WERI-Rb-1 (cell line): Measurements from ENCODE around the gene SNRNP48.

Source experiments
- DNase-seq: peaks from one replicate; pipeline ENCODE4 v3.0.0-alpha.2; 2020
- H3K27ac ChIP-seq: fragments of 250-450 bp; sonication (Bioruptor Pico); 2 replicates; pipeline ENCODE4 v1.5.1; 2020; ENCODE audit warnings: mild to moderate bottlenecking, moderate library complexity
- H3K27me3 ChIP-seq: fragments of 250-450 bp; sonication (Bioruptor Pico); 2 replicates; pipeline ENCODE4 v1.5.1; 2021; ENCODE audit warnings: mild to moderate bottlenecking, low read depth, moderate library complexity; ENCODE audit not compliant: insufficient read depth, severe bottlenecking
- H3K36me3 ChIP-seq: fragments of 250-450 bp; sonication (Bioruptor Pico); 2 replicates; pipeline ENCODE4 v1.5.1; 2020; ENCODE audit warnings: mild to moderate bottlenecking, moderate library complexity
- H3K4me3 ChIP-seq: 2 replicates; pipeline ENCODE4 v1.5.1; 2011; ENCODE audit warnings: low read depth, mild to moderate bottlenecking, control low read depth, low read length
- H3K9me3 ChIP-seq: fragments of 250-450 bp; sonication (Bioruptor Pico); 2 replicates; pipeline ENCODE4 v1.5.1; 2021; ENCODE audit warnings: mild to moderate bottlenecking, moderate library complexity; ENCODE audit not compliant: severe bottlenecking
- TF ChIP-seq, protein P1 (sequence below): IDR thresholded peaks from 2 replicates; pipeline ENCODE4 v1.5.1; 2011; ENCODE audit warnings: low read depth, mild to moderate bottlenecking, control low read depth, inconsistent platforms, low read length

The SNRNP48 gene

DNA sequence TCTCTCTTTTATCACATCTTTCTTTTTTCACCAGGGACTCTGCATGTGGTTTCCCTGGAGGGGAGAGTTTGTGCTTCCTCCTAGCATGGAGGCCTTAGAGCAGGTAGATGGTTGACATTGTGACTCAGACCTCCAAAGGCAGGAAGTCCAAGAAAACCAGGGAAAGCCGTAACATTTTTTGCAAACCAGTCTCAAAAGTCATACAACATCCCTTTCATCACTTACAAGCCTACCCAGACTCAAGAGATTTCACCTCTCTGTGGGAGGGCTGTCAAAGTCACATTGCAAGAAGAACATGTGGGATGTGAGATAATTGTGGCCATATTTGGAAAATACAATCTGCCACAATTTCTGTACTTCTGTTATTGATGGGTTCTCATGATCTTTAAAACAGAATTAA is 46.2 kb downstream of the SNRNP48 start:
- TF ChIP-seq, protein P1, sequence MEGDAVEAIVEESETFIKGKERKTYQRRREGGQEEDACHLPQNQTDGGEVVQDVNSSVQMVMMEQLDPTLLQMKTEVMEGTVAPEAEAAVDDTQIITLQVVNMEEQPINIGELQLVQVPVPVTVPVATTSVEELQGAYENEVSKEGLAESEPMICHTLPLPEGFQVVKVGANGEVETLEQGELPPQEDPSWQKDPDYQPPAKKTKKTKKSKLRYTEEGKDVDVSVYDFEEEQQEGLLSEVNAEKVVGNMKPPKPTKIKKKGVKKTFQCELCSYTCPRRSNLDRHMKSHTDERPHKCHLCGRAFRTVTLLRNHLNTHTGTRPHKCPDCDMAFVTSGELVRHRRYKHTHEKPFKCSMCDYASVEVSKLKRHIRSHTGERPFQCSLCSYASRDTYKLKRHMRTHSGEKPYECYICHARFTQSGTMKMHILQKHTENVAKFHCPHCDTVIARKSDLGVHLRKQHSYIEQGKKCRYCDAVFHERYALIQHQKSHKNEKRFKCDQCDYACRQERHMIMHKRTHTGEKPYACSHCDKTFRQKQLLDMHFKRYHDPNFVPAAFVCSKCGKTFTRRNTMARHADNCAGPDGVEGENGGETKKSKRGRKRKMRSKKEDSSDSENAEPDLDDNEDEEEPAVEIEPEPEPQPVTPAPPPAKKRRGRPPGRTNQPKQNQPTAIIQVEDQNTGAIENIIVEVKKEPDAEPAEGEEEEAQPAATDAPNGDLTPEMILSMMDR: no peak

GRCh38 chr6:7637533-7637932 is 47.5 kb downstream of the SNRNP48 start:
- no peaks in the 10 kb centered on the region for H3K36me3 ChIP-seq
- H3K27me3 ChIP-seq: no peaks in the 10 kb centered on the region
- no peak overlapping the region for H3K4me3 ChIP-seq
- TF ChIP-seq, protein P1: no peak
- DNase-seq: no peak
- H3K9me3 ChIP-seq: no peaks in the 10 kb centered on the region
- H3K27ac ChIP-seq: no peak overlapping the region

More for the DNA sequence above, 46.2 kb downstream of the SNRNP48 start:
- Histone ChIP-seq H3K27me3 (no peaks in the 10 kb centered on the region), H3K4me3 (no peak overlapping the region), H3K9me3 (no peaks in the 10 kb centered on the region), H3K36me3 (no peaks in the 10 kb centered on the region), H3K27ac (no peak overlapping the region)
- DNase-seq: no peak

DNA sequence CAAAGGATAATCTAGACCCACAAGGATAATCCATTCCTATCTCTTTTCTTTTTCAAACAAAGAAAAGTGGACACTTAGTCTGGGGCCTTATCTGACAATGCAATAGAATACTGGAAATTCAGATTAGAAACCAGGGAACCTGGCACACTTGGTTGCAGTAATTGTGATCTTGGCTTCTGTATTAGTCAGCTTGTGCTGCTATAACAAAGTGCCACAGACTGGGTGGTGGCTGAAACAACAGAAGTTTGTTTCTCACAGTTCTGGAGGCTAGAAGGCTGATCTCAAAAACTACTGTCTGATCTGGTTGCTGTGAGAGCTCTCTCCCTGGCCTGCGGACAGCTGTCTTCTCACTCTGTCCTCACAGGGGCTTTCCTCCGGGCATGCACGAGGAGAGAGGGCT is 49.4 kb downstream of the SNRNP48 start:
- Histone ChIP-seq H3K36me3 (no peaks in the 10 kb centered on the region), H3K27ac (no peak overlapping the region), H3K9me3 (no peaks in the 10 kb centered on the region), H3K4me3 (no peak overlapping the region), H3K27me3 (no peaks in the 10 kb centered on the region)
- TF ChIP-seq, protein P1: no peak
- DNase-seq: no peak

DNA sequence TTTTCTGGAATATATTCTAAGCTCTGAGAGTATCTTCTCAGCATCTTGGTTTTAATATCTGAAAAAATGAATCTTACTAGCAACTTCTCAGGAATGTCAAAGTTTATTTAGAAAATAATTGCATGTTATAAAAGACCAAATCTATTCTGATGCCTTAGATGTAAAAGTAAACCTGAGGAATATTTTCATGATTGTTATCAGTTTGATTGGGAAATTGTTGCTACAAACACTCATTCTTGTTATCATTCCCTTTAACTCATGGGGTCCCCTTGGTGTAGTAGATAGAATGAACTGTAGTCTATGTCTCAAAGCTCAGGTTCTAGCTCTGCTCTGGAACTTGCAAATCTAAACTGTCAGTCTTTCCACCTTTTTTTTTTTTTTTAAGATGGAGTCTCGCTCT is 50.0 kb downstream of the SNRNP48 start:
- H3K36me3 ChIP-seq: no peaks in the 10 kb centered on the region
- TF ChIP-seq, protein P1: no peak
- no peak overlapping the region for H3K27ac ChIP-seq
- H3K27me3 ChIP-seq: no peaks in the 10 kb centered on the region
- H3K9me3 ChIP-seq: no peaks in the 10 kb centered on the region
- H3K4me3 ChIP-seq: no peak overlapping the region
- DNase-seq: no peak

GRCh38 chr6:7640607-7641577 is 50.9 kb downstream of the SNRNP48 start:
- no peak overlapping the region for H3K4me3 ChIP-seq
- TF ChIP-seq, protein P1: peak; percentile 24; the same call in 1 of the 2 replicates
- no peaks in the 10 kb centered on the region for H3K36me3 ChIP-seq
- H3K27me3 ChIP-seq: no peaks in the 10 kb centered on the region
- H3K27ac ChIP-seq: no peak overlapping the region
- DNase-seq: no peak
- H3K9me3 ChIP-seq: no peaks in the 10 kb centered on the region
